Measurements from ENCODE around the gene COP1.

DNA sequence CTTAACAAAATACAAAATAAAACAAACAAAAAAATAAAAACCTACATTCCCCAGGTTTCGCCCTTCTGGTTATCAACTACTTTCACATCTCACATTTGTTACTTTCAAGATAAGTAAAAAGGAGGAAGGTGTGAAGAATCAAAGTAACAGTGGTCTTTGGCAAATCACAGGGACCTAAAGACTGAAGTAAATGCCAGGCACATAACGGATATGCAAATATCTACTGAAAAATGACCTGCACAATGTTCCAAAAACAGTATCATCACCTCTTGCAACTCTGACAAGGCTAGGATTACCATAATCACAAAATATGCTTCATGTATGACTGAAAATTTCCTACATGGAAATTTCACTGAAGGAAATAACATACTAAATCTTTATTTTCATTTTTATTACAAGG lies 29.3 kb downstream of the COP1 start:
- TF ChIP-seq, protein P1, sequence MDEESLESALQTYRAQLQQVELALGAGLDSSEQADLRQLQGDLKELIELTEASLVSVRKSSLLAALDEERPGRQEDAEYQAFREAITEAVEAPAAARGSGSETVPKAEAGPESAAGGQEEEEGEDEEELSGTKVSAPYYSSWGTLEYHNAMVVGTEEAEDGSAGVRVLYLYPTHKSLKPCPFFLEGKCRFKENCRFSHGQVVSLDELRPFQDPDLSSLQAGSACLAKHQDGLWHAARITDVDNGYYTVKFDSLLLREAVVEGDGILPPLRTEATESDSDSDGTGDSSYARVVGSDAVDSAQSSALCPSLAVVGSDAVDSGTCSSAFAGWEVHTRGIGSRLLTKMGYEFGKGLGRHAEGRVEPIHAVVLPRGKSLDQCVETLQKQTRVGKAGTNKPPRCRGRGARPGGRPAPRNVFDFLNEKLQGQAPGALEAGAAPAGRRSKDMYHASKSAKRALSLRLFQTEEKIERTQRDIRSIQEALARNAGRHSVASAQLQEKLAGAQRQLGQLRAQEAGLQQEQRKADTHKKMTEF (CRISPR knock-in tag; IDR thresholded peaks at IDR 0.05), result no peak
- TF ChIP-seq SETDB1 (CRISPR knock-in tag; IDR thresholded peaks at IDR 0.05; ENCODE audit: borderline replicate concordance) (no peak), TAF1 (CRISPR knock-in tag; IDR thresholded peaks at IDR 0.05) (no peak), PRPF4 (IDR thresholded peaks at IDR 0.05; ENCODE audit: low read depth, low read length, poor library complexity, severe bottlenecking) (no peak), GABPA (IDR thresholded peaks at IDR 0.05; ENCODE audit: low read depth, low read length) (no peak), GABPA (CRISPR knock-in tag; IDR thresholded peaks at IDR 0.05; ENCODE audit: low read depth) (no peak), MAFK (conservative IDR thresholded peaks at IDR 0.05 in 1 of 2, IDR thresholded peaks at IDR 0.05 in 1 of 2; ENCODE audit: low read length in 2 of 2) (no peak), MXD4 (CRISPR knock-in tag; IDR thresholded peaks at IDR 0.05) (no peak), POLR2AphosphoS5 (IDR thresholded peaks at IDR 0.05; ENCODE audit: low read depth, low read length) (no peak)
- TF ChIP-seq, protein P2, sequence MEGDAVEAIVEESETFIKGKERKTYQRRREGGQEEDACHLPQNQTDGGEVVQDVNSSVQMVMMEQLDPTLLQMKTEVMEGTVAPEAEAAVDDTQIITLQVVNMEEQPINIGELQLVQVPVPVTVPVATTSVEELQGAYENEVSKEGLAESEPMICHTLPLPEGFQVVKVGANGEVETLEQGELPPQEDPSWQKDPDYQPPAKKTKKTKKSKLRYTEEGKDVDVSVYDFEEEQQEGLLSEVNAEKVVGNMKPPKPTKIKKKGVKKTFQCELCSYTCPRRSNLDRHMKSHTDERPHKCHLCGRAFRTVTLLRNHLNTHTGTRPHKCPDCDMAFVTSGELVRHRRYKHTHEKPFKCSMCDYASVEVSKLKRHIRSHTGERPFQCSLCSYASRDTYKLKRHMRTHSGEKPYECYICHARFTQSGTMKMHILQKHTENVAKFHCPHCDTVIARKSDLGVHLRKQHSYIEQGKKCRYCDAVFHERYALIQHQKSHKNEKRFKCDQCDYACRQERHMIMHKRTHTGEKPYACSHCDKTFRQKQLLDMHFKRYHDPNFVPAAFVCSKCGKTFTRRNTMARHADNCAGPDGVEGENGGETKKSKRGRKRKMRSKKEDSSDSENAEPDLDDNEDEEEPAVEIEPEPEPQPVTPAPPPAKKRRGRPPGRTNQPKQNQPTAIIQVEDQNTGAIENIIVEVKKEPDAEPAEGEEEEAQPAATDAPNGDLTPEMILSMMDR (CRISPR knock-in tag; IDR thresholded peaks at IDR 0.05), result no peak
- TF ChIP-seq, protein P3, sequence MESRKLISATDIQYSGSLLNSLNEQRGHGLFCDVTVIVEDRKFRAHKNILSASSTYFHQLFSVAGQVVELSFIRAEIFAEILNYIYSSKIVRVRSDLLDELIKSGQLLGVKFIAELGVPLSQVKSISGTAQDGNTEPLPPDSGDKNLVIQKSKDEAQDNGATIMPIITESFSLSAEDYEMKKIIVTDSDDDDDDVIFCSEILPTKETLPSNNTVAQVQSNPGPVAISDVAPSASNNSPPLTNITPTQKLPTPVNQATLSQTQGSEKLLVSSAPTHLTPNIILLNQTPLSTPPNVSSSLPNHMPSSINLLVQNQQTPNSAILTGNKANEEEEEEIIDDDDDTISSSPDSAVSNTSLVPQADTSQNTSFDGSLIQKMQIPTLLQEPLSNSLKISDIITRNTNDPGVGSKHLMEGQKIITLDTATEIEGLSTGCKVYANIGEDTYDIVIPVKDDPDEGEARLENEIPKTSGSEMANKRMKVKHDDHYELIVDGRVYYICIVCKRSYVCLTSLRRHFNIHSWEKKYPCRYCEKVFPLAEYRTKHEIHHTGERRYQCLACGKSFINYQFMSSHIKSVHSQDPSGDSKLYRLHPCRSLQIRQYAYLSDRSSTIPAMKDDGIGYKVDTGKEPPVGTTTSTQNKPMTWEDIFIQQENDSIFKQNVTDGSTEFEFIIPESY (CRISPR knock-in tag; IDR thresholded peaks at IDR 0.05), result no peak

Measured in HepG2 (cell line).